ENCODE measurements around the gene IZUMO2.
"Not testable (repeated sequence)": the region's sequence is repeated elsewhere in the genome, so short reads cannot be mapped to it uniquely, and the experiment has no call there.

IZUMO2 gene

GRCh38 chr19:50155520-50156109, 7.5 kb downstream of the IZUMO2 start:
- Histone ChIP-seq H3K4me1 (ENCODE audit: control insufficient read depth, low read depth, low read length) (no peaks in the 10 kb centered on the region), H3K9ac (ENCODE audit: low read length) (no peak overlapping the region), H3K27me3 (ENCODE audit: control insufficient read depth, insufficient read depth, low read length) (no peaks in the 10 kb centered on the region), H3K4me3 (ENCODE audit: low read length) (no peak overlapping the region), H3K36me3 (ENCODE audit: control insufficient read depth, low read depth, low read length) (no peaks in the 10 kb centered on the region), H3K27ac (ENCODE audit: low read length) (no peak overlapping the region), H3K9me3 (ENCODE audit: control insufficient read depth, low read depth, low read length) (no peaks in the 10 kb centered on the region)

- H3K9me3 ChIP-seq (ENCODE audit: control insufficient read depth, low read depth, low read length), result no peaks in the 10 kb centered on the region
- H3K9ac ChIP-seq (ENCODE audit: low read length), result no peak overlapping the region
- H3K27ac ChIP-seq (ENCODE audit: low read length), result no peak overlapping the region
- no peak overlapping the region for H3K4me3 ChIP-seq (ENCODE audit: low read length)
- H3K4me1 ChIP-seq (ENCODE audit: control insufficient read depth, low read depth, low read length), result no peaks in the 10 kb centered on the region
- no peaks in the 10 kb centered on the region for H3K27me3 ChIP-seq (ENCODE audit: control insufficient read depth, insufficient read depth, low read length)
- H3K36me3 ChIP-seq (ENCODE audit: control insufficient read depth, low read depth, low read length), result no peaks in the 10 kb centered on the region
These were observed 8.6 kb downstream of the IZUMO2 start for GRCh38 chr19:50154529-50154928.

DNA sequence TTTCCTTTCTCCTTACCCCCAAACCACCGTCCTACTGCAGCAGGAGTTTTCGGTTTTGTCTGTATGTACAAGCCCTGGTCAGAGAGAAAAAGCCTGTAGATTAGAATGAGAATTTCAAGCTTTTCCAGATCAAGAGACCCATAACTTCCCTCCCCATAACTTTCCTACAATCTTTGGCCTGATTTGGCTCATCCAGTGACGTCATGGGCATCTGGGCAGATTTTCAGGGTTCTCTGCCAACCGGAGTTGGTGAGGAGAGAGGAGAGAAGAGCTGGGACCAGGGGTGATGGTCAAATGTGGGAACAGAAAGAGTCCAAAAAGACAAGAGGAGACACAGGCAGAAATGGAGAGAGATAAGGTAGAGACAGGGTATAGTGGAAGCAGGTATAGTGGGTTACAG, 10.5 kb downstream of the IZUMO2 start:
- Histone ChIP-seq H3K9me3 (ENCODE audit: control insufficient read depth, low read depth, low read length) (no peaks in the 10 kb centered on the region), H3K4me3 (ENCODE audit: low read length) (no peak overlapping the region), H3K27me3 (ENCODE audit: control insufficient read depth, insufficient read depth, low read length) (peaks cover 6% of the 10 kb centered on the region)

DNA sequence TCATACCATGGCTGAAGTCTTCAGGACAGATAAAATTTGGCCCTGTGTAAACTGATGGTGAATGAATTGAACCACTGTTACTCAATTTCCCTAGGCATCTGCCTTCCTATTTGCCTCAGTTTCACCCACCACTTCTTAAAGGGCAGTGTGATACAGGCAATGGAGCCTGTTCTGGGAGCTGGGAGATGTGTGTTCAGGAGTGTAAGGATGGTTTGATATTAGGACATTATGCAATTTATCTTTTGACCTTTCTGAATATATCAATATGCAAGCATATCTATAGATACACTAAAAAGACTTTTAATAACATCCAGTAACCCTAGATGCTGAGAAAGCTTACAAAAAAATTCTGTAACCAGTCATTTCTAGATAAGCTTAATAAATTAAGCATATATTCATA, 14.6 kb downstream of the IZUMO2 start:
- no peaks in the 10 kb centered on the region for H3K4me1 ChIP-seq (ENCODE audit: control insufficient read depth, low read depth, low read length)
- H3K27me3 ChIP-seq (ENCODE audit: control insufficient read depth, insufficient read depth, low read length), result peaks cover 6% of the 10 kb centered on the region
- H3K36me3 ChIP-seq (ENCODE audit: control insufficient read depth, low read depth, low read length), result no peaks in the 10 kb centered on the region
- H3K27ac ChIP-seq (ENCODE audit: low read length), result no peak overlapping the region
- no peak overlapping the region for H3K9ac ChIP-seq (ENCODE audit: low read length)
- H3K4me3 ChIP-seq (ENCODE audit: low read length), result peak overlapping the region; percentile 80
- no peaks in the 10 kb centered on the region for H3K9me3 ChIP-seq (ENCODE audit: control insufficient read depth, low read depth, low read length)

More for the DNA sequence above, 10.5 kb downstream of the IZUMO2 start:
- no peak overlapping the region for H3K9ac ChIP-seq (ENCODE audit: low read length)
- H3K36me3 ChIP-seq (ENCODE audit: control insufficient read depth, low read depth, low read length), result no peaks in the 10 kb centered on the region
- H3K4me1 ChIP-seq (ENCODE audit: control insufficient read depth, low read depth, low read length), result no peaks in the 10 kb centered on the region
- H3K27ac ChIP-seq (ENCODE audit: low read length), result no peak overlapping the region

DNA sequence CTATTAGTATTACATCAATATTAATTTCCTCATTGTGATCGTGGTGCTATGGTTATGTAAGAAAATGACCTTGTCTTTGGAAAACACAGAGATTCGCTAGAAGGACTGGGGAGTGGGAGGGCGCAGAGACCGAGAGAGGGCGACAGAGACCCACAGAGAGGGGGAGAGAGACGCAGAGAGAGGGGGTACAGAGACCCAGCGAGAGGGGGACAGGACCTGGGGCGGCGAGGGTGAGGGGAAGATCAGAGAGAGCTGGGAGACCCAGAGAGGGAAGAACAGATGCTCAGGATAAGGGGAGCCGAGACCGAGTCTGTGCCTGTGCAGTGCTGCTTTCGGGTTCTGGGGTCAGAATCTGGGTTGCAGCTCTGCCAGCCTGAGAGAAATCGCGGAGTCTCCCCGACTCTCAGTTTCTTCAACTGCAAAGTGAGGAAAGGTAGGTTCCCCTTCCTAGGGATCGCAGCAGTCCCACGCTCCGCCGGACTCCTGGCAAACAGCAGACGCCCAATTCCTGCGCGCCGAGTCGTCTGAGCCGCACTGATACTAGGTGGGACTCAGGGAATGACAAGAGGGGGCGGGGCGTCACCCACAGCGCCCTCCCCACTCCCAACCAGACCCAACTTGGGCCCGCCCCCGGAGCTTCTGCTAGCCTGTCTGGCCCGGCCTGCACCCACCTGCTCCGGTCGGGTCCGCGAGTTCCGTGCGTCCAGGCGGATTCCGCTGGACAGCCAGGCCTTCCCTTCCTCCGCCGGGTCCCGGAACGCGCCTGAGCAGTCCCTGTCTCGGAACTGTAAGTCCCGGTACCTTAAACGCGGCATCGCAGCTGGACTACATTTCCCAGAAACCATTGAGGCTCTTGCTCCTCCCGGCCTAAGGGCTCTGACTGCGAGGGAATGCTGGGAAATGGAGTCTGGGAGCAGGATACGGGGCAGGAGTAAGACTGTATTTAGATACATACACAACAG, 15.3 kb downstream of the IZUMO2 start:
- Histone ChIP-seq H3K4me3 (ENCODE audit: low read length) (peak overlapping the region; percentile 80), H3K36me3 (ENCODE audit: control insufficient read depth, low read depth, low read length) (no peaks in the 10 kb centered on the region), H3K27me3 (ENCODE audit: control insufficient read depth, insufficient read depth, low read length) (peaks cover 6% of the 10 kb centered on the region), H3K4me1 (ENCODE audit: control insufficient read depth, low read depth, low read length) (no peaks in the 10 kb centered on the region), H3K9ac (ENCODE audit: low read length) (peak overlapping the region; percentile 4), H3K27ac (ENCODE audit: low read length) (no peak overlapping the region), H3K9me3 (ENCODE audit: control insufficient read depth, low read depth, low read length) (no peaks in the 10 kb centered on the region)

GRCh38 chr19:50141921-50142320, 21.2 kb downstream of the IZUMO2 start:
- not testable (repeated sequence) for H3K27ac ChIP-seq (ENCODE audit: low read length); H3K27me3 ChIP-seq (ENCODE audit: control insufficient read depth, insufficient read depth, low read length); H3K36me3 ChIP-seq (ENCODE audit: control insufficient read depth, low read depth, low read length); H3K4me1 ChIP-seq (ENCODE audit: control insufficient read depth, low read depth, low read length); H3K4me3 ChIP-seq (ENCODE audit: low read length); H3K9ac ChIP-seq (ENCODE audit: low read length); H3K9me3 ChIP-seq (ENCODE audit: control insufficient read depth, low read depth, low read length)

DNA sequence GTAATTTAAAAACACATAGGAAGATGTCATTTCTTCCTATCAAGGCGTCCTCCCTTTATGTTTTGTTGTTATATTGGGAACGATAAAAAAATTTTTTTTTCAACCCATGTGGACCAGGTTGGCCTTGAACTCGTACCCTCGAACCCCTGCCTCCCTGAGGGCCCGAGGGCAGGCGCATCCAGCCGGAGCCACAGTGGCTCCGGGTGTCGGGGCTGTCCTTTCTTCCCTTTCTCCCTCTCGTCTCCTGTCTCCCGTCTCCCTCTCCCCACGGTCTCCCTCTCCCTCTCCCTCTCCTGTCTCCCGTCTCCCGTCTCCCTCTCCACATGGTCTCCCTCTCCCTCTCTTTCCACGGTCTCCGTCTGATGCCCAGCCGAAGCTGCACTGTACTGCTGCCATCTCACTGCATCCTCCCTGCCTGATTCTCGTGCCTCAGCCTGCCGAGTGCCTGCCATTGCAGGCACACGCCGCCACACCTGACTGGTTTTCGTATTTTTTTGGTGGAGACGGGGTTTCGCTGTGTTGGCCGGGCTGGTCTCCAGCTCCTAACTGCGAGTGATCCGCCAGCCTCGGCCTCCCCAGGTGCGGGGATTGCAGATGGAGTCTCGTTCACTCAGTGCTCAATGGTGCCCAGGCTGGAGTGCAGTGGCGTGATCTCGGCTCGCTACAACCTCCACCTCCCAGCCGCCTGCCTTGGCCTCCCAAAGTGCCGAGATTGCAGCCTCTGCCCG, 22.8 kb downstream of the IZUMO2 start:
- H3K4me3 ChIP-seq (ENCODE audit: low read length); H3K4me1 ChIP-seq (ENCODE audit: control insufficient read depth, low read depth, low read length); H3K27ac ChIP-seq (ENCODE audit: low read length); H3K9ac ChIP-seq (ENCODE audit: low read length); H3K27me3 ChIP-seq (ENCODE audit: control insufficient read depth, insufficient read depth, low read length); H3K9me3 ChIP-seq (ENCODE audit: control insufficient read depth, low read depth, low read length); H3K36me3 ChIP-seq (ENCODE audit: control insufficient read depth, low read depth, low read length): not testable (repeated sequence)

DNA sequence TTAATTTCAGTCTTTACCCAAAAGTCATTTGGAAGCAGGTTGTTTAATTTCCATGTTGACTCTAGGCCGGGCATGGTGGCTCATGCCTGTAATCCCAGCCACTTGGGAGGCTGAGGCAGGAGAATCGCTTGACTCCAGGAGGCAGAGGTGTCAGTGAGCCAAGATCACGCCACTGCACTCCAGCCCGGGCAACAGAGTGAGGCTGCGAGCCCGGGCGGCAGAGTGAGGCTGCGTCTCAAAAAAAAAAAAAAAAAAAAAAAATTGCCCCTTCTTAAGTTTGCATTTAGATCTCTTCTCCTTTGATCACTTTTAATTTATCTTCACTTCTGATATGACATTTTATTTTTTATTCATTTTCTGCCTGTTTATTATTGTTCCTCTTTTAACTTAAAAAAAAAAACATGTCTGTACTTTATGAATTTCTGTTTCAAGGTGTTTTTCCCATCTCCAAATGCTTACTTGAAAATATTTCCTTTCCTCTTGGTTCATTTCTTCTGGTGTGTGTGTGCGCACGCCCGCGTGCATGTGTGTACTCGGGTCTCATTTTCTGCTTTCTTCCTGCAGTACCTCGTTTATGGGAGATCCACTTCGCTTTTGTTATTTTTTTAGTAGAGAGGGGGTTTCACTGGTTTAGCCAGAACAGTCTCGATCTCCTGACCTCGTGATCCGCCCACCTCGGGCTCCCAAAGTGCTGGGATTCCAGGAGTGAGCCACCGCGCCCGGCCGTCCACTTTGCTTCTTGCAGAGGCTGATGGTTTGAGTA, 26.3 kb downstream of the IZUMO2 start:
- H3K4me3 ChIP-seq (ENCODE audit: low read length); H3K4me1 ChIP-seq (ENCODE audit: control insufficient read depth, low read depth, low read length); H3K36me3 ChIP-seq (ENCODE audit: control insufficient read depth, low read depth, low read length); H3K27me3 ChIP-seq (ENCODE audit: control insufficient read depth, insufficient read depth, low read length); H3K9me3 ChIP-seq (ENCODE audit: control insufficient read depth, low read depth, low read length); H3K27ac ChIP-seq (ENCODE audit: low read length); H3K9ac ChIP-seq (ENCODE audit: low read length): not testable (repeated sequence)

DNA sequence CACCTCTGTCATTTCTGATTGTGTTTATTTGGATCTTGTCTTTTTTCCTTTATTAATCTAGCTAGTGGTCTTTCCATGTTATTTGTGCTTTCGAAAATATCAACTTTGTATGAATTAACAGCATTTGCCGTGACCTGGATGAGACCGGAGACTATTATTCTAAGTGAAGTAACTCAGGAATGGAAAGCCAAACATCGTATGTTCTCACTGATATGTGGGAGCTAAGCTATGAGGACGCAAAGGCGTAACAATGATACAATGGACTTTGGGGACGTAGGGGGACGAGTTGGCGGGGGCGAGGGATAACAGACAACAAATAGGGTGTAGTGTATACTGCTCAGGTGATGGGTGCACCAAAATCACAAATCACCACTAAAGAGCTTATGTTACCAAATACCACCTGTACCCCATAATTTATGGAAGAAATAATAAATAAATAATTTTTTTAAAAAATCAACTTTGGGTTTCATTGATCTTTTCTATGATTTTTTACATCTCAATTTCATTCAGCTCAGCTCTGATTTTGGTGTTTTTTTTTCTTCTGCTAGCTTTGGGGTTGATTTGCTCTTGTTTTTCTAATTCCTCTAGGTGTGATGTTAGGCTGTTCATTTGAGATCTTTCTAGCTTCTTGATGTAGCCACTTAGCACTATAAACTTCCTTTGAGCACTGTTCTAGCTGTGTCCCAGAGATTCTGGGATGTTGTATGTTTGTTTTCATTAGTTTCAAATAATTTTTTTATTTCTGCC, 27.1 kb downstream of the IZUMO2 start:
- not testable (repeated sequence) for H3K27me3 ChIP-seq (ENCODE audit: control insufficient read depth, insufficient read depth, low read length); H3K4me3 ChIP-seq (ENCODE audit: low read length); H3K4me1 ChIP-seq (ENCODE audit: control insufficient read depth, low read depth, low read length); H3K27ac ChIP-seq (ENCODE audit: low read length); H3K9ac ChIP-seq (ENCODE audit: low read length); H3K36me3 ChIP-seq (ENCODE audit: control insufficient read depth, low read depth, low read length); H3K9me3 ChIP-seq (ENCODE audit: control insufficient read depth, low read depth, low read length)

- H3K27ac ChIP-seq (ENCODE audit: low read length); H3K36me3 ChIP-seq (ENCODE audit: control insufficient read depth, low read depth, low read length); H3K9me3 ChIP-seq (ENCODE audit: control insufficient read depth, low read depth, low read length); H3K4me1 ChIP-seq (ENCODE audit: control insufficient read depth, low read depth, low read length); H3K9ac ChIP-seq (ENCODE audit: low read length); H3K4me3 ChIP-seq (ENCODE audit: low read length); H3K27me3 ChIP-seq (ENCODE audit: control insufficient read depth, insufficient read depth, low read length): not testable (repeated sequence)
These were observed 28.0 kb downstream of the IZUMO2 start for GRCh38 chr19:50134777-50135719.
